Uterus (tissue), 2 donors: ENCODE measurements around the gene PAPOLB.

Experiments used
- CTCF ChIP-seq, 4 experiments: fragments of 200-600 bp in 2 of 4; fragments of 450-650 bp in 2 of 4; sonication (generic) in 2 of 4; IDR thresholded peaks; one replicate each; pipeline ENCODE4 v1.5.1; 2016 to 2019; ENCODE audit warnings: antibody characterized with exemption in 4 of 4, mild to moderate bottlenecking in 2 of 4, moderate library complexity in 1 of 4
- POLR2A ChIP-seq, 2 donors: fragments of 450-650 bp; IDR thresholded peaks; one replicate each; pipeline ENCODE4 v1.6.1; 2016; ENCODE audit warnings: antibody characterized with exemption in 2 of 2, mild to moderate bottlenecking in 1 of 2, moderate library complexity in 1 of 2

- TF ChIP-seq CTCF (IDR thresholded peaks at IDR 0.05) (no peak), POLR2A (IDR thresholded peaks at IDR 0.05) (no peak)
These were observed 52.7 kb downstream of the PAPOLB start for GRCh38 chr7:4809091-4809591.
